GM19351 (cell line): ENCODE data around the gene PLPP4.

Source experiments
- ATAC-seq: cut with Tn5 transposase; IDR thresholded peaks from one replicate; pipeline ENCODE4 v1.9.1; 2021; ENCODE audit warnings: mild to moderate bottlenecking, moderate library complexity; ENCODE audit not compliant: unreplicated experiment

PLPP4 gene

GRCh38 chr10:120455606-120456005 lies 1.4 kb upstream of the PLPP4 start:
- ATAC-seq = no peak

DNA sequence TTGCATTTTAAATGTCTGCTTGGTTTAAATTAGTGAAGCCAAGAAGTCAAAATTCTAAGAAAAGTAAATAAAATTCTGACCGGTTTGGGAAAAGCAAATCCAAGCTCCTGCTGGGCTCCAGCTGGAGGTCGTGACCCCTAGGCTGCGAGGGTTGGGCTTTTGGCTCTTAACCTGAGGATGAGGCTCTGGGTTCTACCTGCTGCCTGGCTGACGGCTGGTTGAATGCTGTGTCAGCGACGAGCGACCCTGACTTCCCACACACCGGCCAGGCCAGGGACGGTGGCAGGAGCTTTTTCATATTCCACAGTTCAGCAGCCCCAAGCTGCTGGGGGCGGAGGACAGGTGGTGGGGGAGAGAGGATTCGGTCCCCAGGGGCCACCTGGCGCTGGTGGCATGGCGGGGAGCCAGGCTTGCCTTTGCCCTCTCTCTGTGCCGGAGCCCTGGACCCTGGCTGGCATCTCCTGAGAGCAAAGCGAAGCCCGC lies 843 bp upstream of the PLPP4 start:
- peak; percentile 20 for ATAC-seq

GRCh38 chr10:120457431-120458172 lies 575 bp downstream of the PLPP4 start:
- no peak for ATAC-seq

- ATAC-seq = no peak
Observed at GRCh38 chr10:120458432-120458831, 1.4 kb downstream of the PLPP4 start.

- no peak for ATAC-seq
Observed at GRCh38 chr10:120459185-120459584, 2.2 kb downstream of the PLPP4 start.

DNA sequence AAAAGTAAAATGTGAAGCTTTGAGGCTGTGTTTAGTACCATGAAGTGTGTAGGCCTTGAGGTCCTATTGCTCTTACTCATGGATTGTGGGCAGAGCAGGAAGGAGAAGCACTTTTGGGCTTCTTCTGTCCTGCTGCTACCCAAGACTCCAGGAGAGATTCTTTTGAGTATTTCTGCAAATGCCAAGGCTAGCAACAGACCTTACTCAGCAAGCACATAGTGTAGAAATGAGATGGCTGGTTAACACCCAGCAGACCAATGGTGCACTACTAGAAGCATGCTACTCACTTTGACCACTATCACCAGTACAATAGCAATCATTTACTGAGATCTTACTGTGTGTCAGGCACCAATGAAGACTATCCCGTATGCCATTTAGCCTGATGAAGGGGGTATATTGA lies 3.2 kb downstream of the PLPP4 start:
- ATAC-seq = no peak

GRCh38 chr10:120460776-120461175 lies 3.7 kb downstream of the PLPP4 start:
- no peak for ATAC-seq

DNA sequence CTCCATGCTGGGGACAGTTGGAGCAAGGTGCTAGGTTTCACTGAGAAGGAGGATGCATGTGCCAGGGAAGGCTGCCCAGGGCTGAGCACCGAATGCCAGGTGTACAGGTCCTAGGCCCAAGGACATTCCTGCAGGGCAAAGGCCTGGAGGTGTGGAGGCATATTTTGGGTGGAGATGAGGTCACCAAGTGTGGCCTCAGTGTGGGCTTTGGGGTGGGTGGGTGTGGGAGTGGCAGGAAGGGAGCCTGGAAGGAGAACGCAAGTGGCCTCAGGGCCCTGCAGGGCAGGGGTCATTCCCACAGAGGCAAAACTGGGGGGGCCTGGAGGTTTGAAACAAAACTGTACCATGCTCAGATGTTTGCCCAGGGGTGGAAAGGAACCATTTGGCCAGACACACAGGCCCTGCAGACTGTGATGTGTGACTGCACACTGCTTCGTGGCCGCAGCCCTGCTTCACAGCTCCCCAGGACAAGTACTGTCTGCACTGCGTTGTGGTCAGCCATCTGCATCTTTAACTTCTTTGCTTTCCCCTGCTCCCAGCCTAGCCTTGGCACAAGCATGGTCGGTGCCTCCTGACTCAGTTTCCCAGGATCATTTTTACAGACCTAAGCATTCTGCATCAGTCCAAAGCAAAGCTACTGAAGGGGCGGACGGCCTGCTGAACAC lies 5.1 kb downstream of the PLPP4 start:
- no peak for ATAC-seq

- no peak for ATAC-seq
Observed at GRCh38 chr10:120465138-120465537, 8.1 kb downstream of the PLPP4 start.

DNA sequence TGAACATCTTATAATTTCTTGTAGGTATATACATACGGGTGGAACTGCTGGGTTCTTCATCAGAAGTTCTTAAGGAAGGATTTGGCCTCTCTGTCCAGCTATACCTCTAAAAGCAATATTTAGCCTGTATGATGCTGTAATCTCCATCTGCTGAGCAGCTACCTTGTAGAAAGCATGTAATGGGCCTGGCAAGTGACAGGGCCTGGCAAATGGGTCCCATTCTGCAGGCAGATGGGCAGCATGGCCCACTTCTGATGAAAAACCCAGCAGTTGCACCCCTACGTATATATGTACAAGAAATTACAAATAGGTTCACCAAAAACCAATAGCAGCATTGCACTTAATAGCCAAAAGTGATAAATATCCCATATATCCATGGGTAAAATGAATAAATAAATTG lies 9.0 kb downstream of the PLPP4 start:
- ATAC-seq = no peak

DNA sequence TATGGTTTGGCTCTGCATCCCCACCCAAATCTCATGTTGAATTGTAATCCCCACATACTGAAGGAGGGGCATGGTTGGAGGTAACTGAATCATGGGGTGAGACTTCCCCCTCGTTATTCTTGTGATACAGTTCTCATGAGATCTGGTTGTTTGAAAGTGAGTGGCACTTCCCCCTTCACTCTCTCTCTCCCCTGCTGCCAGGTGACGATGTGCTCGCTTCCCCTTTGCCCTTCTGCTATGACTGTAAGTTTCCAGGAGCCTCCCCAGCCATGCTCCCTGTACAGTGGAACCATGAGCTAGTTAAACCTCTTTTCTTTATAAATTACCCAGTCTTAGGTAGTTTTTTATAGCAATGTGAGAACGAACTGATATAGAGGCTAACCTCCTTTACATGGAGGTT lies 16.6 kb downstream of the PLPP4 start:
- ATAC-seq = peak; percentile 96

DNA sequence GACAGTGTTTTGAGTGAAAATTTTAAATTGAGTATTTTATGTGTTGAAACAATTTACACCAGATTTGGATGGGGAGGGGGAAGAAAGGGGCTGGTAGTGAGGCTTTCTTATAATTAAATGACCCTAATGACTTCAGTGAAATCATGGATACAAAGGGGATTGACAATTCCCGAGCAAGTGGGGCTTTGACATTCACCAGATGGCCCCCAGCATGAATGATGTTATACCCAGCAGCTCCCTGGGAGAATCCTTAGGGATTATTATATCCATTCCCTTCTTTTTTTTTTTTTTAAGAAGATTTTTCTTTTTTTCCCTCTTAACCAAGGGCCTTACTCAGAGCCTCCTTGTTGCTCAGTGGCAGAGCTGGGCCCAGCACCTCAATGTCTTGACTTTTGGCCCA lies 17.9 kb downstream of the PLPP4 start:
- ATAC-seq = no peak

DNA sequence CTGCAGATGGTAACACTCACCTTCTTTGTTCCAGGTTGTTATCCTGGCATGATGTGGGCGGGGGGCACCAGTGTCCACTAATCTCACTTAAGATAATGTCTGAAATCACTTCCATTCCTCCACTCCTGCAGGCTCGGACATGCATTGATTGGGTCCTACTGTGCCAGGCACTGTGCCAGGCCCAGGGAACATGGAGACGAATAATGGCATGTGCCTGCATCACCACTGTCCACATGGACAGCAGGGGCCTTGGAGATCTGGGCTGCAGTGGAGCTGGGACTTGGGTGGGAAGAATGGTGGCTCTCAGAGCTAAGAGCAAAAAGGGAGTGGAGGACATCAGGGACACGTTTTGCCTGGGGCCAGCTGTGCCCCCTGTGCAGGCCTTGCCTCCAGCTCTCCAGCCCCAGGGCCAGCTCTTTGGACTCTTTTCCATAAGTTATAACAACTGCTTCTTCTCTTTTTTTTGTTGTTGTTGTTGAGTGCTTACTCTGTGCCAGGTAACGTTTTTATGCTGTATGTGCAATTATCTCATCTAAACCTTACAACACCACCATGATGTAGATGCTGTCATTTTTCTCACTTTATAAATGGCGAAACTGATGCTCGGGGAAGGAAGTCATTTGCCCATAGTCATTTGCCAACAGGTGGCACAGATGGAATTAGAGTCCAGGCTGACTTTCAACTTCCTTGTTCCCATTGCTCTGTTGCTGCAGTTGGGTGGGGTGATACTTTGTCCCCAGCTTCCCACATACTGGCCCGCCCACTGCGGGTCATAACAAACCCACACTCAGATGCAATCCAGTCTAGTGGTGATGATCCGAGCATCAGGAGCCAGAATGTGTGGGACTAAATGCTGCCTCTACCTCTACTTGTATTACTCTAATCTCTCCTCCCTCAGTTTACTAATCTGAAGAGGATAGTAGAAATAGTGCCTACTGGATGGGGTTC lies 19.1 kb downstream of the PLPP4 start:
- ATAC-seq = no peak

DNA sequence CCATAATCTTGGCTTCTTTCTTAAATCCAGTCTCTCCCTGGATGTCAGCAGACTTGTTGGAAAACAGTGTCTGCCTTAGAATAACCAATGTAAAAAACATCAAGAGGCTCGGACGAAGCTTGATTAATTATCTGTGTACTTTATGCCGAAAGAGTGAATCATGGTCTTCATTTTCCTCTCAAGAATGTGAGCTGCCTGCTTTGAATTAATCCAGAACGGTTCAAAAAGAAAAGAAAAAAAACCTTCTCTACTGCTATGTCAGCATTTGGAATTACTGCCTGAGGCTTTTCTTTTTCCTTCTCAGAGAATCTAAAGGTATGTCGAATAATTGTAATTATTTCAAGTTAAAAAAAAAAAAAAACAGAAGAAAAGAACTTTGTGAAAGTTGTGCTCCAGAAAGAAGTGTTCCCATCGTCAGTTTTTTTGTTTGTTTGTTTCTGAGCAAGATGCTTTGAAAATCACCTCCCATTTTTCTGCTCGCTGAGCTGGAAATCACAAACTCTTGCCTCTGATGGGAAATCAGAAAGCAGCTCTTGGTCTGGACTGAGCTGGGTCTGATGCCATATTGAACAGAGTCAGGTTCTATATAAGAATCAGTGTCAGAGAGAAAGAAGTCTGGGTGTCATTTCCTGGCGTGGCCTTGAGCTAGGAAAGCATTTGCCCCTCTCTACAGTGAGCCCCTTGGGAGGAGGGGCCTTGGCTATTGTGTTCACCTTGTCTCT lies 20.2 kb downstream of the PLPP4 start:
- ATAC-seq = no peak

GRCh38 chr10:120477743-120478141 lies 20.7 kb downstream of the PLPP4 start:
- no peak for ATAC-seq

DNA sequence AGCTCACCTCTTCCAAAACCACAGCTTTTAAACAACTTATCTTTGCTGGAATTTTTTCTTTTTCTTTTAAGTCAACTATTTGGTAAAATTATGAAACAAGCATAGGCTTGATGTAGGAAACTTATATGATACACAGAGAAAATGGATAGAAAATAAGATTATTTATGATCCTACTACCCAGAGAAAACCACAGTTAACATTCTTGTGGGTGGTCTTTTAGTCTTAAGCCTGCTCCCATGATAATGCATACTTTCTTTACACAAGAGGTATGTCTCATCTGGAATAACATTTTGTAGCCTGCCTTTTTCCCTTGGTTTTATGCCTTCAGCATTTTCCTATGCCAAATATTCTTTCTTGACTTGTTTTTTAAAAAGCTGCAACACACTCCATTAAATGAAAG lies 21.4 kb downstream of the PLPP4 start:
- ATAC-seq = no peak

GRCh38 chr10:120479506-120479905 lies 22.5 kb downstream of the PLPP4 start:
- ATAC-seq = no peak

- no peak for ATAC-seq
Observed at GRCh38 chr10:120480065-120480600, 23.1 kb downstream of the PLPP4 start.

- no peak for ATAC-seq
Observed at GRCh38 chr10:120480848-120481247, 23.8 kb downstream of the PLPP4 start.

GRCh38 chr10:120483006-120483405 lies 26.0 kb downstream of the PLPP4 start:
- ATAC-seq = no peak
